ENCODE results near the gene DDX42. TPM values are rescaled to one million over a fixed set of nuclear protein-coding genes. Genes with fewer than 3 reads are reported as not detected.

DDX42 gene
- total RNA-seq, 1 experiment from 2014 or later = 184 TPM

GRCh38 chr17:63838631-63839171 is 64.7 kb downstream of the DDX42 start:
- peaks cover 10% of the 10 kb centered on the region for H3K23me2 ChIP-seq (ENCODE audit: insufficient read length, low read depth, low read length, poor library complexity, severe bottlenecking)
- H3K56ac ChIP-seq (ENCODE audit: insufficient read length, low read depth, low read length) = no peak overlapping the region
- Mint-ChIP-seq H3K4me1 (peaks cover 25 to 39% of the 10 kb centered on the region in 2 experiments), H3K9me3 (no peaks in the 10 kb centered on the region), H3K36me3 (ENCODE audit: insufficient read depth in 1 of 3, low read depth in 3 of 3) (peaks cover 19 to 39% (median 32%) of the 10 kb centered on the region in 3 experiments), H3K27ac (peak overlapping the region; percentile 71 to 98 (median 86)), H3K27me3 (ENCODE audit: low read depth) (no peaks in the 10 kb centered on the region), H3K4me3 (peak overlapping the region; percentile 15 to 63; a peak in 4 of 5 replicates)
- TF ChIP-seq CTCF (conservative IDR thresholded peaks at IDR 0.05) = no peak
- H4K20me1 ChIP-seq (ENCODE audit: control insufficient read depth, insufficient read depth, insufficient read length) = peaks cover 2% of the 10 kb centered on the region
- DNase-seq = no peak
- H3K79me1 ChIP-seq (ENCODE audit: insufficient read depth, low read depth, low read length, poor library complexity, severe bottlenecking) = peaks cover 3% of the 10 kb centered on the region
- no peak overlapping the region for H3K18ac ChIP-seq (ENCODE audit: insufficient read length, low read depth, low read length)
- no peak overlapping the region for H2AFZ ChIP-seq (ENCODE audit: low read length)
- no peak overlapping the region for H3K4ac ChIP-seq (ENCODE audit: low read depth, low read length)
- no CpG with 5 or more reads among the region's 7 CpGs for WGBS (ENCODE audit: extremely low coverage, insufficient read length, low lambda C conversion rate)
- no peak overlapping the region for H4K91ac ChIP-seq (ENCODE audit: insufficient read length, low read depth, low read length)
- H3K27ac ChIP-seq (ENCODE audit: insufficient read length, low read depth, low read length) = no peak overlapping the region
- no peak overlapping the region for H3K23ac ChIP-seq (ENCODE audit: insufficient read length, low read depth, low read length)
- no peak overlapping the region for H2BK120ac ChIP-seq (ENCODE audit: low read depth, low read length, poor library complexity, severe bottlenecking)
- H2AK5ac ChIP-seq (ENCODE audit: insufficient read length, low read length) = no peak overlapping the region
- no peak overlapping the region for H2BK15ac ChIP-seq (ENCODE audit: low read depth, low read length)
- H4K8ac ChIP-seq (replicated peaks; ENCODE audit: insufficient read length, low read depth, low read length) = no peak overlapping the region
- no peaks in the 10 kb centered on the region for H3K27me3 ChIP-seq (ENCODE audit: insufficient read depth, low read length)
- peaks cover 3% of the 10 kb centered on the region; the same call in 1 of the 2 replicates for H3K79me2 ChIP-seq (ENCODE audit: insufficient read depth, low read length)
- H3K14ac ChIP-seq (ENCODE audit: insufficient read depth, low read length) = no peak overlapping the region
- no peak overlapping the region for H3K9ac ChIP-seq (ENCODE audit: extremely low read depth, insufficient read length, low read length)
- H3K9me3 ChIP-seq (ENCODE audit: control insufficient read depth, low read depth, low read length) = no peaks in the 10 kb centered on the region
- no peak overlapping the region for H2BK5ac ChIP-seq (ENCODE audit: insufficient read length, low read length)
- peak overlapping the region; percentile 14 for H3K4me2 ChIP-seq (ENCODE audit: insufficient read depth, insufficient read length, low read length)
- no peak overlapping the region for H2BK12ac ChIP-seq (ENCODE audit: insufficient read length, low read depth, low read length)
- H3K4me1 ChIP-seq (ENCODE audit: insufficient read depth, low read length) = no peaks in the 10 kb centered on the region; the same call in 1 of the 2 replicates
- H4K5ac ChIP-seq (ENCODE audit: insufficient read length, low read depth, low read length) = no peak overlapping the region
- no peak overlapping the region for H3T11ph ChIP-seq (ENCODE audit: low read length)
- H2BK20ac ChIP-seq (ENCODE audit: low read depth, low read length, poor library complexity, severe bottlenecking) = no peak overlapping the region
